T-helper 17 cell (primary cell): ENCODE measurements around the gene RNF11. TPM values are rescaled to one million over a fixed set of nuclear protein-coding genes. Genes with fewer than 3 reads are reported as not detected.

Source experiments
- ATAC-seq: fragments of 150-1000 bp; cut with Tn5 transposase; 2 replicates; pipeline ENCODE4 v1.10.0; 2021; ENCODE audit warnings: mild to moderate bottlenecking, moderate library complexity
- DNase-seq, 3 donors: peaks; one replicate each; pipeline versions ENCODE4 v3.0.0 to v3.0.0-alpha.2; 2020 to 2021
- H3K9me3 ChIP-seq: one replicate; pipeline ENCODE4 v1.7.0; 2013; ENCODE audit warnings: low read length, mild to moderate bottlenecking; ENCODE audit not compliant: control insufficient read depth, poor library complexity, severe bottlenecking
- H3K27ac Mint-ChIP-seq: one replicate; pipeline ENCODE4 v1.8.0; 2022; ENCODE audit warnings: mild to moderate bottlenecking, moderate library complexity, mixed read lengths
- H3K27me3 Mint-ChIP-seq: one replicate; pipeline ENCODE4 v1.8.0; 2022; ENCODE audit warnings: mixed read lengths
- H3K36me3 Mint-ChIP-seq: one replicate; pipeline ENCODE4 v1.8.0; 2022; ENCODE audit warnings: low read depth, mixed read lengths
- H3K4me1 Mint-ChIP-seq: one replicate; pipeline ENCODE4 v1.8.0; 2022; ENCODE audit warnings: mild to moderate bottlenecking, mixed read lengths
- H3K4me3 Mint-ChIP-seq: one replicate; pipeline ENCODE4 v1.8.0; 2022; ENCODE audit warnings: mild to moderate bottlenecking, moderate library complexity, mixed read lengths
- total RNA-seq, 4 donors: library from RNA in 2 of 4; stranded (reverse) in 2 of 4; gene quantifications; one replicate each; pipeline ENCODE4 v1.2.3 and lab custom pipeline; 2022 to 2026

The RNF11 gene
- total RNA-seq, 2 donors from 2014 or later, result 69.4 to 140 TPM

DNA sequence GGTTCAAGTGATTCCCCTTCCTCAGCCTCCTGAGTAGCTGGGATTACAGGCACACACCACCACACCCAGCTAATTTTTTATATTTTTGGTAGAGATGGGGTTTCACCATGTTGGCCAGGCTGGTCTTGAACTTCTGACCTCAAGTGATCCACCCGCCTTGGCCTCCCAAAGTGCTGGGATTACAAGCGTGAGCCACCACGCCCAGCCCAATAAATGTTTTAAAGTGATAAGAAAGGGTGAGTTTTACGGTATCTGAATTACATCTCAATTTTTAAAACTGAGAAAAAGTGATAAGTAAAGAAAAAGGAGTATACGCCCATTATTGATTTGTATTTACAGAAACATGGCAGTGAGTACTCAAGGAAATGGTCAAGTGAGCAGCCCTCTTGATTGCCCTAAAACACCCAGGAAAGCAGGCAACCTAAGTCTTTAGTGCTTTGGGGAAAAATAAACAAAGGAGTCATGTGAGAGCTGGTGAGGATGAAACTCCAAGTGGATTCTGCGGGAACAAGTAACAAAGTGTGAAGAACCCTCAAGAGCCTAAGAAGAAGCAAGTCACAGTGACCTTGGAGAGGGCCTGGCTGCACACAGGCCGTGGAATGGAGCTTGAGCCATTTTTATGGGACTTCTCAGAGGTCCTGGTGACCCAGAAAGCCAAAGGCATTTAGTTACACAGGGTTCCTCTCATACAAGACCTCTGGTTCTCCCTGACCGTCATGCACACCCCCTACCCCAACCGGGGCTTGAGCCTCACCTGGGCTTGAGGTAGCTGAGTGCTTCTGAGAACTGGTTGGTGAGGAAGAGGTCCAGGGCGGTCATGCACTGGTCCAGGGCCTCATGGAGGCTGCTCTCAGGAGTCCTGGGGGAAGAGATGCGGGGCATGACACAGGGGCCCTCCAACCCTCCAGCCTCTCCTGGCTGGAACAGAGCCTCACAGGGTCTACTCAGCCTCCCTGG is 85.2 kb downstream of the RNF11 start:
- Mint-ChIP-seq H3K36me3 (peaks cover 2% of the 10 kb centered on the region), H3K4me3 (no peak overlapping the region), H3K27me3 (peaks cover 14% of the 10 kb centered on the region), H3K27ac (no peak overlapping the region), H3K4me1 (peaks cover 1% of the 10 kb centered on the region)
- no peak for ATAC-seq
- DNase-seq, result no peak
- no peaks in the 10 kb centered on the region for H3K9me3 ChIP-seq

- peaks cover 16% of the 10 kb centered on the region for H3K27me3 Mint-ChIP-seq
These were observed 85.8 kb downstream of the RNF11 start for GRCh38 chr1:51321924-51322280.

GRCh38 chr1:51322417-51323101 is 86.5 kb downstream of the RNF11 start:
- Mint-ChIP-seq H3K27ac (no peak overlapping the region), H3K4me3 (no peak overlapping the region), H3K36me3 (peaks cover 2% of the 10 kb centered on the region)

More at GRCh38 chr1:51321924-51322280, 85.8 kb downstream of the RNF11 start:
- Mint-ChIP-seq H3K4me3 (no peak overlapping the region), H3K27ac (no peak overlapping the region), H3K4me1 (no peaks in the 10 kb centered on the region), H3K36me3 (peaks cover 2% of the 10 kb centered on the region)
- ATAC-seq, result no peak
- no peak for DNase-seq
- no peaks in the 10 kb centered on the region for H3K9me3 ChIP-seq

More at GRCh38 chr1:51322417-51323101, 86.5 kb downstream of the RNF11 start:
- no peaks in the 10 kb centered on the region for H3K9me3 ChIP-seq
- Mint-ChIP-seq H3K27me3 (peaks cover 22% of the 10 kb centered on the region), H3K4me1 (no peaks in the 10 kb centered on the region)
- no peak for ATAC-seq
- DNase-seq, result no peak

Other genes with a start within 250 kb of the RNF11 start
- gene C1orf185, start 134.0 kb upstream of the RNF11 start, total RNA-seq, result not detected
- gene TTC39A, start 94.3 kb downstream of the RNF11 start, total RNA-seq, result not detected